Measurements from ENCODE around the gene ARMH2. TPM values are rescaled to one million over a fixed set of nuclear protein-coding genes. Genes with fewer than 3 reads are reported as not detected.
A peak's percentile ranks its signal among the peaks of the same experiment; 100 is the strongest.

Gene ARMH2
- total RNA-seq, result 1 to 10 TPM; 2.1 to 3.4 TPM
- polyA plus RNA-seq (ENCODE audit: insufficient read depth, low read depth, low replicate concordance), result 31.7 TPM
- long read RNA-seq, donor 1, result 0 reads
- long read RNA-seq, donor 2, result 0 reads

- no peak for DNase-seq
- no peaks in the 10 kb centered on the region for H3K9me3 ChIP-seq
- WGBS, 2 donors, result 88 to 91% methylated on average over 13 of the region's 13 CpGs
- TF ChIP-seq, protein P1, sequence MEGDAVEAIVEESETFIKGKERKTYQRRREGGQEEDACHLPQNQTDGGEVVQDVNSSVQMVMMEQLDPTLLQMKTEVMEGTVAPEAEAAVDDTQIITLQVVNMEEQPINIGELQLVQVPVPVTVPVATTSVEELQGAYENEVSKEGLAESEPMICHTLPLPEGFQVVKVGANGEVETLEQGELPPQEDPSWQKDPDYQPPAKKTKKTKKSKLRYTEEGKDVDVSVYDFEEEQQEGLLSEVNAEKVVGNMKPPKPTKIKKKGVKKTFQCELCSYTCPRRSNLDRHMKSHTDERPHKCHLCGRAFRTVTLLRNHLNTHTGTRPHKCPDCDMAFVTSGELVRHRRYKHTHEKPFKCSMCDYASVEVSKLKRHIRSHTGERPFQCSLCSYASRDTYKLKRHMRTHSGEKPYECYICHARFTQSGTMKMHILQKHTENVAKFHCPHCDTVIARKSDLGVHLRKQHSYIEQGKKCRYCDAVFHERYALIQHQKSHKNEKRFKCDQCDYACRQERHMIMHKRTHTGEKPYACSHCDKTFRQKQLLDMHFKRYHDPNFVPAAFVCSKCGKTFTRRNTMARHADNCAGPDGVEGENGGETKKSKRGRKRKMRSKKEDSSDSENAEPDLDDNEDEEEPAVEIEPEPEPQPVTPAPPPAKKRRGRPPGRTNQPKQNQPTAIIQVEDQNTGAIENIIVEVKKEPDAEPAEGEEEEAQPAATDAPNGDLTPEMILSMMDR (IDR thresholded peaks at IDR 0.05), result no peak
- no peak for TF ChIP-seq POLR2A (IDR thresholded peaks at IDR 0.05)
- no peaks in the 10 kb centered on the region for H3K36me3 ChIP-seq (ENCODE audit: low read depth, missing control alignments)
- intact Hi-C loops (cut with DNase I; ENCODE audit: low total_unique reads), result no loop called here
- peaks cover 5% of the 10 kb centered on the region for H3K4me1 ChIP-seq
- no peak within 1 kb of the TSS for H3K27ac ChIP-seq
- no peak within 1 kb of the TSS for H3K4me3 ChIP-seq
- no peaks in the 10 kb centered on the region for H3K27me3 ChIP-seq
These were observed at the start of gene ARMH2 for GRCh38 chr6:24798740-24799540. Gene ARMH2 (minus strand): TSS chr6:24798917. CDS start chr6:24798857, 60 bp downstream.

- no peak for TF ChIP-seq POLR2A (IDR thresholded peaks at IDR 0.05)
- TF ChIP-seq, protein P1 (IDR thresholded peaks at IDR 0.05), result no peak
- H3K9me3 ChIP-seq, result no peaks in the 10 kb centered on the region
- no peak overlapping the region for H3K27ac ChIP-seq
- H3K4me1 ChIP-seq, result no peaks in the 10 kb centered on the region
- 91 to 98% methylated on average over 4 of the region's 4 CpGs for WGBS, 2 donors
- no peaks in the 10 kb centered on the region for H3K27me3 ChIP-seq
- intact Hi-C loops (cut with DNase I; ENCODE audit: low total_unique reads), result no loop called here
- DNase-seq, result no peak
- H3K36me3 ChIP-seq (ENCODE audit: low read depth, missing control alignments), result no peaks in the 10 kb centered on the region
- no peak overlapping the region for H3K4me3 ChIP-seq
These were observed 49.7 kb upstream of the ARMH2 start for GRCh38 chr6:24848461-24848860.

DNA sequence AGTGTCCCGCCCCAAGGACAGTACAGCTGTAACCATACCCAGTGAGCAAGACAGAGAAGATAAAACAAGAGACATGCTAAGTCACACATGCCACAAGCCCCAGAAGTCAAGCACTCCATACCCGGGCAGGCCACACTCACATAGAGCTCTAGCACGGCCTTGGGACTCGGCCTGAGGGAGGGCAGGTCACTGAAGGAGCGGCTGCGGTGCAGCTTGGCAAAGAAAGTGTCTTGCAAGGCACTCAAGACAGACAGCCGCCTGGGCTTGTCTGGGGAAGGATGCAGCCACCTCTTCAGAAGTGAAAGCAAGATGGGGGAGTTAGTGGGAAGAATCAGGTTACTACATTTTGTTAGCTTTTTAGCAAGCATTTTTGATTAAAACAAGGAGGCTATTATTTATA lies 48.7 kb upstream of the ARMH2 start:
- intact Hi-C loops (cut with DNase I; ENCODE audit: low total_unique reads), result no loop called here
- Histone ChIP-seq H3K27ac (no peak overlapping the region), H3K4me3 (no peak overlapping the region), H3K4me1 (no peaks in the 10 kb centered on the region), H3K36me3 (ENCODE audit: low read depth, missing control alignments) (no peaks in the 10 kb centered on the region), H3K9me3 (no peaks in the 10 kb centered on the region), H3K27me3 (no peaks in the 10 kb centered on the region)
- WGBS, 2 donors, result 61 to 68% methylated on average over 7 of the region's 7 CpGs
- DNase-seq, result peak; percentile 64
- TF ChIP-seq, protein P1 (IDR thresholded peaks at IDR 0.05), result no peak
- no peak for TF ChIP-seq POLR2A (IDR thresholded peaks at IDR 0.05)

DNA sequence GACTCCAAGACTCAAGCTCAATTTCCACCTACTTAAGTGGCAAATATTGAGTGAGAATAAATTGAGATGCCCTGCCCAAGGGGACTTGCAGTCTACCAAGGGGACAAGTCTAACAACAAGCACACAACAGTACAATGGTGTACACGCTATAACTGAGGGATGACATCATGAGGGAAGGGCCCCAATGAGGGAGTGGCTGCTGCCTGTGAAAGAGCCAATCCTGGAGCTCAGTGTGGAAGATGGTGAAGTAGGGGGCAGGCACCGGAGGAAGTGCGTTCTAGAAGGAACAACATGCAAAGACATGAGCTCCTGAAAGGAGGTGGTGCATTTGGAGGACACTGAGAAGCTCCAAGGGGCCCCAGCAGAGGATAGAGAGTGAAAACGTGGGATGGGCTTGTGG lies 46.9 kb upstream of the ARMH2 start:
- Histone ChIP-seq H3K4me1 (no peaks in the 10 kb centered on the region), H3K4me3 (no peak overlapping the region)
- WGBS, 2 donors, result 98% methylated on average over 4 of the region's 4 CpGs

More for the DNA sequence above, 46.9 kb upstream of the ARMH2 start:
- no peaks in the 10 kb centered on the region for H3K27me3 ChIP-seq
- H3K9me3 ChIP-seq, result no peaks in the 10 kb centered on the region
- no peaks in the 10 kb centered on the region for H3K36me3 ChIP-seq (ENCODE audit: low read depth, missing control alignments)
- H3K27ac ChIP-seq, result no peak overlapping the region
- intact Hi-C loops (cut with DNase I; ENCODE audit: low total_unique reads), result no loop called here
- DNase-seq, result no peak
- TF ChIP-seq, protein P1 (IDR thresholded peaks at IDR 0.05), result no peak
- TF ChIP-seq POLR2A (IDR thresholded peaks at IDR 0.05), result no peak
